H1 (cell line): ENCODE measurements around the gene ACBD5. TPM values are rescaled to one million over a fixed set of nuclear protein-coding genes. Genes with fewer than 3 reads are reported as not detected.

ENCODE experiments used
- ASH2L ChIP-seq: fragments of 200-600, 300-600 bp; sonication (generic); IDR thresholded peaks from one replicate; pipeline ENCODE4 v1.7.1; 2017; ENCODE audit warnings: low read length
- E2F6 ChIP-seq: IDR thresholded peaks from 2 replicates; pipeline ENCODE4 v1.6.1; 2012; ENCODE audit warnings: inconsistent platforms
- SP4 ChIP-seq: IDR thresholded peaks from 2 replicates; pipeline ENCODE4 v1.6.1; 2012; ENCODE audit warnings: low read length, inconsistent platforms
- polyA plus RNA-seq, 7 experiments: library from polyadenylated mRNA; depleted of rRNA in 3 of 7; stranded (reverse) in 5 of 7; unstranded in 2 of 7; fragments of >200 nt in 5 of 7; fragments of 200-250 nt in 2 of 7; gene quantifications; 1 replicate in 5 of 7; 2 replicates in 1 of 7; 4 replicates in 1 of 7; pipeline versions ENCODE4 v1.2.1 to v1.2.3, GENCODE V29; 2011 to 2013; ENCODE audit warnings: missing spikeins in 2 of 7, mixed read lengths in 2 of 7
- total RNA-seq: library from RNA; stranded (reverse); fragmentation: NEBNext Ultra II Directional; extraction: Animal tissue kit (Norgen Biotek cat#: 25700); gene quantifications from 2 replicates; pipeline ENCODE4 v1.2.1, GENCODE V29; 2021

Gene ACBD5
- total and polyA plus RNA-seq, 2 of the 8 experiments (the other 6 are each of a cell fraction or from before 2014, with no cell fraction given), result 4.6 to 15.9 TPM

GRCh38 chr10:27197980-27198620 is 42.5 kb downstream of the ACBD5 start (continued):
- TF ChIP-seq E2F6, result no peak
- no peak for TF ChIP-seq SP4
- TF ChIP-seq ASH2L, result no peak
- TF ChIP-seq, all 59 proteins: peak for 0
